Stimulated activated CD8-positive, alpha-beta memory T cell treated with anti-CD3 and anti-CD28 coated beads, Interleukin-15, amount 100 ng/mL, for 24 hours (primary cell): Measurements from ENCODE around the gene HOXB3.
A peak's percentile ranks its signal among the peaks of the same experiment; 100 is the strongest.

Experiments
- DNase-seq: peaks from one replicate; pipeline ENCODE4 v3.0.0-alpha.2; 2020; ENCODE audit warnings: low read depth

Gene HOXB3

GRCh38 chr17:48597778-48598631, 8.0 kb upstream of the HOXB3 start:
- DNase-seq: no peak

- DNase-seq: no peak
These were observed 7.4 kb upstream of the HOXB3 start for GRCh38 chr17:48597528-48597777.

- no peak for DNase-seq
These were observed 6.9 kb upstream of the HOXB3 start for GRCh38 chr17:48596735-48597527.

GRCh38 chr17:48596000-48596734, 6.1 kb upstream of the HOXB3 start:
- no peak for DNase-seq

- no peak for DNase-seq
These were observed 5.4 kb upstream of the HOXB3 start for GRCh38 chr17:48595278-48595999.

GRCh38 chr17:48594538-48595277, 4.7 kb upstream of the HOXB3 start:
- DNase-seq: no peak

GRCh38 chr17:48593840-48594537, 3.9 kb upstream of the HOXB3 start:
- peak; percentile 65 for DNase-seq

- no peak for DNase-seq
These were observed 3.2 kb upstream of the HOXB3 start, which contains the start of gene HOXB5 for GRCh38 chr17:48593126-48593829. HOXB5 (minus strand) TSS chr17:48593779; CDS start chr17:48593682, 97 bp downstream.

- no peak for DNase-seq
These were observed 2.5 kb upstream of the HOXB3 start for GRCh38 chr17:48592577-48592976.

- no peak for DNase-seq
These were observed 2.0 kb upstream of the HOXB3 start for GRCh38 chr17:48592057-48592514.

- no peak for DNase-seq
These were observed 1.4 kb upstream of the HOXB3 start for GRCh38 chr17:48591255-48592056.

GRCh38 chr17:48590607-48591161, 643 bp upstream of the HOXB3 start:
- no peak for DNase-seq

- DNase-seq: no peak
These were observed 796 bp downstream of the HOXB3 start for GRCh38 chr17:48589060-48589830.

- DNase-seq: no peak
These were observed 1.5 kb downstream of the HOXB3 start for GRCh38 chr17:48588528-48588927.

- no peak for DNase-seq
These were observed 2.0 kb downstream of the HOXB3 start for GRCh38 chr17:48588074-48588415.

GRCh38 chr17:48587276-48588073, 2.6 kb downstream of the HOXB3 start:
- DNase-seq: no peak
